H9 (cell line): Measurements from ENCODE around the gene BRMS1L. TPM values are rescaled to one million over a fixed set of nuclear protein-coding genes. Genes with fewer than 3 reads are reported as not detected.

Experiments
- DNase-seq: peaks from one replicate; pipeline ENCODE4 v3.0.0-alpha.2; 2017
- H2AFZ ChIP-seq: one replicate; pipeline ENCODE4 v1.6.1; 2013; ENCODE audit warnings: mild to moderate bottlenecking, low read length, control low read depth, moderate library complexity
- H2AK5ac ChIP-seq: 2 replicates; pipeline ENCODE4 v1.6.1; 2013; ENCODE audit warnings: low read length, control low read depth, mixed read lengths; ENCODE audit not compliant: insufficient read length
- H2BK120ac ChIP-seq: one replicate; pipeline ENCODE4 v1.6.1; 2013; ENCODE audit warnings: low read depth, mild to moderate bottlenecking, low read length, control low read depth, inconsistent platforms; ENCODE audit not compliant: poor library complexity, severe bottlenecking
- H2BK12ac ChIP-seq: 2 replicates; pipeline ENCODE4 v1.6.1; 2013; ENCODE audit warnings: low read length, control low read depth, mixed read lengths, low read depth; ENCODE audit not compliant: insufficient read length
- H2BK15ac ChIP-seq: 2 replicates; pipeline ENCODE4 v1.6.1; 2013; ENCODE audit warnings: low read depth, low read length, control low read depth
- H2BK20ac ChIP-seq: one replicate; pipeline ENCODE4 v1.6.1; 2013; ENCODE audit warnings: low read depth, mild to moderate bottlenecking, low read length, control low read depth, inconsistent platforms; ENCODE audit not compliant: poor library complexity, severe bottlenecking
- H2BK5ac ChIP-seq: 2 replicates; pipeline ENCODE4 v1.6.1; 2013; ENCODE audit warnings: low read length, control low read depth, mixed read lengths; ENCODE audit not compliant: insufficient read length
- H3K14ac ChIP-seq: 2 replicates; pipeline ENCODE4 v1.6.1; 2013; ENCODE audit warnings: low read length, control low read depth; ENCODE audit not compliant: insufficient read depth
- H3K18ac ChIP-seq: 2 replicates; pipeline ENCODE4 v1.6.1; 2013; ENCODE audit warnings: low read depth, mild to moderate bottlenecking, mixed read lengths, low read length, control low read depth; ENCODE audit not compliant: insufficient read length
- H3K23ac ChIP-seq: 2 replicates; pipeline ENCODE4 v1.6.1; 2013; ENCODE audit warnings: low read length, control low read depth, mixed read lengths, low read depth; ENCODE audit not compliant: insufficient read length
- H3K23me2 ChIP-seq: 2 replicates; pipeline ENCODE4 v1.6.1; 2013; ENCODE audit warnings: low read depth, mild to moderate bottlenecking, mixed read lengths, low read length, control low read depth; ENCODE audit not compliant: insufficient read length, poor library complexity, severe bottlenecking
- H3K27ac ChIP-seq: 2 replicates; pipeline ENCODE4 v1.5.1; 2013; ENCODE audit warnings: low read length, control low read depth, mixed read lengths, low read depth; ENCODE audit not compliant: insufficient read length
- H3K27me3 ChIP-seq: 2 replicates; pipeline ENCODE4 v1.6.1; 2013; ENCODE audit warnings: low read length, control low read depth, inconsistent platforms; ENCODE audit not compliant: insufficient read depth
- H3K4ac ChIP-seq: 2 replicates; pipeline ENCODE4 v1.6.1; 2013; ENCODE audit warnings: low read depth, mild to moderate bottlenecking, control low read depth, inconsistent platforms, low read length, moderate library complexity
- H3K4me1 ChIP-seq: 2 replicates; pipeline ENCODE4 v1.6.1; 2013; ENCODE audit warnings: low read length, control low read depth, inconsistent platforms; ENCODE audit not compliant: insufficient read depth
- H3K4me2 ChIP-seq: 2 replicates; pipeline ENCODE4 v1.6.1; 2013; ENCODE audit warnings: low read length, control low read depth, mixed read lengths; ENCODE audit not compliant: insufficient read length, insufficient read depth
- H3K56ac ChIP-seq: 2 replicates; pipeline ENCODE4 v1.6.1; 2013; ENCODE audit warnings: low read depth, mild to moderate bottlenecking, mixed read lengths, low read length, control low read depth; ENCODE audit not compliant: insufficient read length
- H3K79me1 ChIP-seq: 2 replicates; pipeline ENCODE4 v1.6.1; 2013; ENCODE audit warnings: low read depth, mild to moderate bottlenecking, moderate library complexity, low read length, control low read depth, inconsistent platforms; ENCODE audit not compliant: insufficient read depth, poor library complexity, severe bottlenecking
- H3K79me2 ChIP-seq: 2 replicates; pipeline ENCODE4 v1.6.1; 2013; ENCODE audit warnings: low read length, control low read depth, inconsistent platforms; ENCODE audit not compliant: insufficient read depth
- H3K9ac ChIP-seq: 2 replicates; pipeline ENCODE4 v1.6.1; 2013; ENCODE audit warnings: low read length, control low read depth, mixed read lengths; ENCODE audit not compliant: insufficient read length; ENCODE audit errors: extremely low read depth
- H3K9me3 ChIP-seq: one replicate; pipeline ENCODE4 v1.6.1; 2013; ENCODE audit warnings: low read depth, low read length, inconsistent platforms; ENCODE audit not compliant: control insufficient read depth
- H3T11ph ChIP-seq: one replicate; pipeline ENCODE4 v1.6.1; 2013; ENCODE audit warnings: mild to moderate bottlenecking, low read length, control low read depth, inconsistent platforms
- H4K20me1 ChIP-seq: one replicate; pipeline ENCODE4 v1.6.1; 2013; ENCODE audit not compliant: control insufficient read depth, insufficient read length, insufficient read depth
- H4K5ac ChIP-seq: 2 replicates; pipeline ENCODE4 v1.6.1; 2013; ENCODE audit warnings: low read depth, mild to moderate bottlenecking, mixed read lengths, low read length, control low read depth; ENCODE audit not compliant: insufficient read length
- H4K8ac ChIP-seq: replicated peaks from 2 replicates; pipeline ENCODE4 v1.6.1; 2013; ENCODE audit warnings: low read length, control low read depth, mixed read lengths, low read depth; ENCODE audit not compliant: insufficient read length
- H4K91ac ChIP-seq: 2 replicates; pipeline ENCODE4 v1.6.1; 2013; ENCODE audit warnings: low read depth, mild to moderate bottlenecking, moderate library complexity, mixed read lengths, low read length, control low read depth; ENCODE audit not compliant: insufficient read length
- H3K27ac Mint-ChIP-seq, 3 experiments: 2 replicates in 2 of 3; 3 replicates in 1 of 3; pipeline ENCODE4 v1.8.0; 2020 to 2021; ENCODE audit warnings: mixed read lengths in 3 of 3, mild to moderate bottlenecking in 1 of 3, moderate library complexity in 1 of 3
- H3K27me3 Mint-ChIP-seq: 2 replicates; pipeline ENCODE4 v1.8.0; 2021; ENCODE audit warnings: low read depth, mild to moderate bottlenecking, moderate library complexity, mixed read lengths
- H3K36me3 Mint-ChIP-seq, 3 experiments: 2 replicates in 2 of 3; 3 replicates in 1 of 3; pipeline ENCODE4 v1.8.0; 2020 to 2021; ENCODE audit warnings: low read depth in 3 of 3, mixed read lengths in 3 of 3; ENCODE audit not compliant: insufficient read depth in 1 of 3
- H3K4me1 Mint-ChIP-seq, 2 experiments: 2 replicates each; pipeline ENCODE4 v1.8.0; 2020; ENCODE audit warnings: mixed read lengths in 2 of 2
- H3K4me3 Mint-ChIP-seq, 2 experiments: 2 replicates in 1 of 2; 3 replicates in 1 of 2; pipeline ENCODE4 v1.8.0; 2020 to 2021; ENCODE audit warnings: mild to moderate bottlenecking in 2 of 2, mixed read lengths in 2 of 2, moderate library complexity in 1 of 2
- H3K9me3 Mint-ChIP-seq, 2 experiments: 2 replicates in 1 of 2; 3 replicates in 1 of 2; pipeline ENCODE4 v1.8.0; 2020; ENCODE audit warnings: mild to moderate bottlenecking in 2 of 2, mixed read lengths in 2 of 2, moderate library complexity in 1 of 2
- CTCF ChIP-seq: fragments of 200-600 bp; sonication (generic); conservative IDR thresholded peaks from 3 replicates; pipeline ENCODE4 v1.8.0; 2021; ENCODE audit warnings: antibody characterized with exemption, mild to moderate bottlenecking
- WGBS: extraction: QIAGEN DNeasy Blood & Tissue Kit; methylation state at CpG from one replicate; pipeline ENCODE4 v1.1.7; 2013; ENCODE audit warnings: missing lambda C conversion rate, low lambda C conversion rate, mixed read lengths; ENCODE audit not compliant: insufficient read length; ENCODE audit errors: extremely low coverage; 5-methylcytosine and 5-hydroxymethylcytosine counted together
- total RNA-seq: library from RNA; stranded (reverse); gene quantifications from 2 replicates; pipeline ENCODE4 v1.2.1, GENCODE V29; 2021

Gene BRMS1L
- total RNA-seq, 1 experiment from 2014 or later: 12.9 TPM

GRCh38 chr14:35875296-35875695, 49.2 kb downstream of the BRMS1L start:
- no peak overlapping the region for H3K4me3 Mint-ChIP-seq
- no peaks in the 10 kb centered on the region for H3K27me3 Mint-ChIP-seq
- Histone ChIP-seq H3K23me2 (no peaks in the 10 kb centered on the region), H4K91ac (no peak overlapping the region), H3K27ac (no peak overlapping the region), H3K14ac (no peak overlapping the region), H4K20me1 (no peaks in the 10 kb centered on the region), H3K18ac (no peak overlapping the region), H2BK12ac (no peak overlapping the region), H3K79me2 (no peaks in the 10 kb centered on the region), H4K5ac (no peak overlapping the region), H3K4ac (no peak overlapping the region), H3K9me3 (no peaks in the 10 kb centered on the region), H3K4me2 (no peak overlapping the region), H2BK15ac (no peak overlapping the region), H4K8ac (no peak overlapping the region), H3K27me3 (no peaks in the 10 kb centered on the region), H2BK120ac (no peak overlapping the region), H3T11ph (no peak overlapping the region), H2BK20ac (no peak overlapping the region), H3K79me1 (no peaks in the 10 kb centered on the region), H2AK5ac (no peak overlapping the region), H3K9ac (no peak overlapping the region), H3K4me1 (no peaks in the 10 kb centered on the region), H3K56ac (no peak overlapping the region), H2BK5ac (no peak overlapping the region), H3K23ac (no peak overlapping the region), H2AFZ (no peak overlapping the region)
- H3K36me3 Mint-ChIP-seq: no peaks in the 10 kb centered on the region
- no CpG with 5 or more reads among the region's 2 CpGs for WGBS
- no peak for TF ChIP-seq CTCF
- 0 out of 5 replicates have a peak, but pooled peaks cover 0 to 1% of the 10 kb centered on the region in 2 experiments for H3K9me3 Mint-ChIP-seq
- no peak overlapping the region for H3K27ac Mint-ChIP-seq
- no peaks in the 10 kb centered on the region for H3K4me1 Mint-ChIP-seq
- DNase-seq: no peak
